HEK293 (cell line): ENCODE data around the gene TIAM2.
"Not testable (repeated sequence)": the region's sequence is repeated elsewhere in the genome, so short reads cannot be mapped to it uniquely, and the experiment has no call there.

Experiments
- CTCF ChIA-PET: fragments of 350-600 bp; formaldehyde crosslinking; extraction: SDS; loops from one replicate; lab custom pipeline; 2021; ENCODE audit warnings: antibody characterized with exemption; lab: Yijun Ruan, JAX
- POLR2A ChIA-PET: fragments of 300-600 bp; formaldehyde crosslinking; extraction: SDS; loops from one replicate; lab custom pipeline; 2020; ENCODE audit warnings: antibody characterized with exemption, inconsistent platforms; lab: Yijun Ruan, JAX
- H3K27ac ChIP-seq: fragments of 200-500 bp; sonication (Bioruptor generic); 2 replicates; pipeline ENCODE4 v1.5.1; 2014; ENCODE audit warnings: low read depth, low read length, control low read depth, inconsistent platforms; ENCODE audit errors: extremely low read depth
- H3K36me3 ChIP-seq, 2 experiments: fragments of 200-500 bp in 1 of 2; sonication (Bioruptor generic) in 1 of 2; 1 replicate in 1 of 2; 2 replicates in 1 of 2; pipeline ENCODE4 v1.5.1; 2014 to 2017; ENCODE audit warnings: inconsistent platforms in 2 of 2, low read length in 2 of 2; ENCODE audit not compliant: control insufficient read depth in 2 of 2, insufficient read depth in 1 of 2
- H3K4me1 ChIP-seq: fragments of 200-500 bp; sonication (Bioruptor generic); 2 replicates; pipeline ENCODE4 v1.5.1; 2014; ENCODE audit warnings: mild to moderate bottlenecking, low read length, inconsistent platforms; ENCODE audit not compliant: control insufficient read depth, insufficient read depth
- H3K4me3 ChIP-seq: 2 replicates; pipeline ENCODE4 v1.5.1; 2011; ENCODE audit warnings: low read depth, mild to moderate bottlenecking, control low read depth, low read length, moderate library complexity
- H3K9me3 ChIP-seq: fragments of 200-500 bp; sonication (Bioruptor generic); 2 replicates; pipeline ENCODE4 v1.5.1; 2014; ENCODE audit warnings: low read depth, low read length, inconsistent platforms; ENCODE audit not compliant: control insufficient read depth, insufficient read depth
- GFI1B ChIP-seq: fragments of 450-650 bp; formaldehyde crosslinking; IDR thresholded peaks from 2 replicates; pipeline ENCODE4 v1.5.1; 2016; ENCODE audit warnings: missing biosample characterization, missing genetic modification characterization
- GLI4 ChIP-seq: fragments of 450-650 bp; formaldehyde crosslinking; IDR thresholded peaks from 2 replicates; pipeline ENCODE4 v1.5.1; 2016; ENCODE audit warnings: missing biosample characterization, missing genetic modification characterization
- SCRT1 ChIP-seq: fragments of 450-650 bp; formaldehyde crosslinking; IDR thresholded peaks from 2 replicates; pipeline ENCODE4 v1.5.1; 2016; ENCODE audit warnings: missing biosample characterization, missing genetic modification characterization, borderline replicate concordance
- ZEB2 ChIP-seq: fragments of 450-650 bp; formaldehyde crosslinking; IDR thresholded peaks from 2 replicates; pipeline ENCODE4 v1.5.1; 2016; ENCODE audit warnings: missing biosample characterization, missing genetic modification characterization
- ZFP3 ChIP-seq: fragments of 450-650 bp; formaldehyde crosslinking; IDR thresholded peaks from 2 replicates; pipeline ENCODE4 v1.5.1; 2016; ENCODE audit warnings: low read depth, missing biosample characterization, missing genetic modification characterization
- ZFP37 ChIP-seq: fragments of 450-650 bp; formaldehyde crosslinking; IDR thresholded peaks from 2 replicates; pipeline ENCODE4 v1.5.1; 2016; ENCODE audit warnings: missing biosample characterization, missing genetic modification characterization
- ZNF175 ChIP-seq: fragments of 450-650 bp; formaldehyde crosslinking; IDR thresholded peaks from 2 replicates; pipeline ENCODE4 v1.5.1; 2016; ENCODE audit warnings: missing biosample characterization, missing genetic modification characterization
- ZNF266 ChIP-seq: fragments of 450-650 bp; formaldehyde crosslinking; IDR thresholded peaks from 2 replicates; pipeline ENCODE4 v1.5.1; 2016; ENCODE audit warnings: missing biosample characterization, missing genetic modification characterization, low read depth
- ZNF391 ChIP-seq: fragments of 450-650 bp; formaldehyde crosslinking; IDR thresholded peaks from 2 replicates; pipeline ENCODE4 v1.5.1; 2016; ENCODE audit warnings: low read depth, missing biosample characterization, missing genetic modification characterization, borderline replicate concordance
- ZNF510 ChIP-seq: fragments of 450-650 bp; formaldehyde crosslinking; IDR thresholded peaks from 2 replicates; pipeline ENCODE4 v1.5.1; 2018; ENCODE audit warnings: mild to moderate bottlenecking, missing genetic modification characterization, missing biosample characterization; ENCODE audit not compliant: insufficient replicate concordance
- ZNF560 ChIP-seq: fragments of 450-650 bp; formaldehyde crosslinking; IDR thresholded peaks from 2 replicates; pipeline ENCODE4 v1.5.1; 2017; ENCODE audit warnings: missing biosample characterization, missing genetic modification characterization, borderline replicate concordance
- ZNF660 ChIP-seq: fragments of 450-650 bp; IDR thresholded peaks from 2 replicates; pipeline ENCODE4 v1.5.1; 2018; ENCODE audit warnings: missing biosample characterization, mild to moderate bottlenecking, missing genetic modification characterization
- ZNF792 ChIP-seq: fragments of 450-650 bp; formaldehyde crosslinking; IDR thresholded peaks from 2 replicates; pipeline ENCODE4 v1.5.1; 2016; ENCODE audit warnings: missing biosample characterization, missing genetic modification characterization
- ZXDB ChIP-seq: fragments of 450-650 bp; formaldehyde crosslinking; IDR thresholded peaks from 2 replicates; pipeline ENCODE4 v1.5.1; 2016; ENCODE audit warnings: missing biosample characterization, missing genetic modification characterization
- TF ChIP-seq, protein P1 (sequence below): fragments of 450-650 bp; formaldehyde crosslinking; IDR thresholded peaks from 2 replicates; pipeline ENCODE4 v1.5.1; 2017; ENCODE audit warnings: missing biosample characterization, missing genetic modification characterization
- TF ChIP-seq, protein P2 (sequence below): fragments of 450-650 bp; formaldehyde crosslinking; IDR thresholded peaks from 2 replicates; pipeline ENCODE4 v1.5.1; 2016; ENCODE audit warnings: missing biosample characterization, missing genetic modification characterization
- TF ChIP-seq, protein P3 (sequence below): fragments of 450-650 bp; formaldehyde crosslinking; IDR thresholded peaks from 2 replicates; pipeline ENCODE4 v1.5.1; 2016; ENCODE audit warnings: missing biosample characterization, missing genetic modification characterization

TIAM2 gene

DNA sequence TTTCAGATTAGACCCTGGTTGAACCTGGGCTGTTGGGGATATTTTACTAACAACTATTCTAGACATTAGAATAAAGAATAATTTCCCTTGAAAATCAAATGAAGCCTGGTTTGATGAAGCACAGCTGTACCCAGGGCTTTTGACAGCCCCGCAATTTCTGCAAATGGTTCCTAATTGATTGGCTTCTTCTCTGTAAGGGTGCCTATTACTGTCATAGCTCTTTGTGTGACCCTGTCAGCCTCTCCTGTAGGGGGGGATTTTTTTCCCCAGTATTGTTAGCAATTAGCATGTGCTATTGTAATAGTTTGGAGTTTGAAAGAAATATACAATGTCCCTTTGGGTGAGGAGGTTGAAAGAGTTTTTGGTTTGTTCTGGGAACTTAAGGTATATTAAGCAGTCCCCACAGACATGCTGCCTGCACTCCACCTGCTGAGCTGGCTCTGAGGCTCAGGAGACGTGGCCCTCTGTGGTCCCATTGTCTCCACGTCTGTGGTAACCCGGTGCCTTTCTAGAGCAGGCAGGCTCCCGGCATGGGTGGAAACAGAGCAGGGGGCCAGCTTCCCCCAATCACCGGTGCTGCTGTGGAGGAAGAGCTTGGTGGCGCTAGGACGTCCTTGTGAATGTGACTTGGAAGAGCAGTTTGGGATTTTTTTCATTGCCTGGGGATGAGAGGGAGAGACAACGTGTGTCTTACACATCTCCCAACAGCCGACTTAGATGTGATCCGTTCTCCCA lies 221.4 kb downstream of the TIAM2 start (continued):
- TF ChIP-seq SCRT1 (no peak), ZNF175 (tag by site-specific recombination) (no peak), ZNF510 (tag by site-specific recombination) (no peak)
- TF ChIP-seq, protein P1, sequence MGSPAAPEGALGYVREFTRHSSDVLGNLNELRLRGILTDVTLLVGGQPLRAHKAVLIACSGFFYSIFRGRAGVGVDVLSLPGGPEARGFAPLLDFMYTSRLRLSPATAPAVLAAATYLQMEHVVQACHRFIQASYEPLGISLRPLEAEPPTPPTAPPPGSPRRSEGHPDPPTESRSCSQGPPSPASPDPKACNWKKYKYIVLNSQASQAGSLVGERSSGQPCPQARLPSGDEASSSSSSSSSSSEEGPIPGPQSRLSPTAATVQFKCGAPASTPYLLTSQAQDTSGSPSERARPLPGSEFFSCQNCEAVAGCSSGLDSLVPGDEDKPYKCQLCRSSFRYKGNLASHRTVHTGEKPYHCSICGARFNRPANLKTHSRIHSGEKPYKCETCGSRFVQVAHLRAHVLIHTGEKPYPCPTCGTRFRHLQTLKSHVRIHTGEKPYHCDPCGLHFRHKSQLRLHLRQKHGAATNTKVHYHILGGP (tag by site-specific recombination): no peak

DNA sequence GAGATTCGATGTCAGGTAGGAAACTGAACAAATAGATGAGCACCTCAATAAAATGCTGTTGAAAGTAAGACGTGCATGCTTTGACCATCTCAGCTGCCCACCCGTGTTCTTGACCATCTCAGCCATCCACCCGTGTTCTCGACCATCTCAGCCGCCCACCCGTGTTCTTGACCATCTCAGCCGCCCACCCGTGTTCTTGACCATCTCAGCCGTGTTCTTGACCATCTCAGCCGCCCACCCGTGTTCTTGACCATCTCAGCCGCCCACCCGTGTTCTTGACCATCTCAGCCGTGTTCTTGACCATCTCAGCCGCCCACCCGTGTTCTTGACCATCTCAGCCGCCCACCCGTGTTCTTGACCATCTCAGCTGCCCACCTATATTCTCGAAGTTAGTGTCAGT lies 223.6 kb downstream of the TIAM2 start:
- H3K9me3 ChIP-seq, POLR2A ChIA-PET: not testable (repeated sequence)
- CTCF ChIA-PET: interaction anchor here (1.3 kb wide), 1 partner anchor 40 kb away, joined by 3 read pairs; no protein-coding TSS in a partner anchor

DNA sequence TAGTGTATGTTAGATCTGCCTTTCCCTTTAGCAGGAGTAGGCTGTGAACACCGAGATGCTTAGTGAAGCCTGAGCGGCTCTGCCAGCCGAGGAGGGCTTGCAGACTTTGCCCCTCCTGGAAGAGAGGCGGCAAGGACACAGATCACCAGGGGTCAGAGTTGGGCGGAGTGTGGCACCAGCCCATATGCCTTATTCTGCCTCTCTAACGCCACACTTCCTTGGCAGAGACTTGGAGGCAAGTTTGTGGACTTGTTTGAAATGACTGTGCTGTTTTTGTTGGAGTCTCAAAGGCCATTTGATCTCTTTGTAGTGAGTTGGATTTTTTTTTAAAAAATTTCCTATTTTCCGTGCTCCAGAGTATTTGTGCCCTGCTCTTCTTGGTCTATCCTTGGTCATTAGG lies 224.2 kb downstream of the TIAM2 start:
- CTCF ChIA-PET: interaction anchor here (1.3 kb wide), 1 partner anchor 41 kb away, joined by 3 read pairs; no protein-coding TSS in a partner anchor

More for the DNA sequence above, 223.6 kb downstream of the TIAM2 start:
- H3K4me3 ChIP-seq, H3K4me1 ChIP-seq, H3K27ac ChIP-seq, H3K36me3 ChIP-seq: not testable (repeated sequence)

DNA sequence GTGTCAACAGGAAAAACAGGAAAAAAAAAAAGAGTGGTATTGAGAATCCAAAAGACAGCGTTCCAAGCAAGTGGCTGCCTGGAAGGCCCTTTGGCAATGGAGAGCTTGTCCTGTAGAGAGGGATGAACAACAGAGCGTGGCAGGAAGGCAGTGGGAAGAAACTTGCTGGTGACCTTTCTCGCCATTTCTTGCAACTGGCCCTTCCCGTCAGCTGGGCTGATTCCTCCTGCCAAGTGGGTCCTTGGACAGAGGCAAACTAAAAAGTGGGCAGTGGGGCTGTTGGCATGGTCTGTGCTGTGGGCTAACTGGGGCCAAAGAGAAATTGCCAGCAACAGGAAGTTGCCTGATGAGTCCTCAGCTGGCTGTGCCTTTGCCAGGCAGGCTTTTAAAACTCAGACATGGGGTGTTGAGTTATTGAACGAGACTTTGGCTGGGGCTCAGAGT lies 224.8 kb downstream of the TIAM2 start:
- ChIA-PET POLR2A (no interaction called here), CTCF (no interaction called here)
- TF ChIP-seq ZXDB (tag by site-specific recombination) (no peak), ZNF792 (tag by site-specific recombination) (no peak), ZEB2 (tag by site-specific recombination) (no peak), ZNF391 (tag by site-specific recombination) (no peak), ZNF660 (tag by site-specific recombination) (no peak)
- TF ChIP-seq, protein P2, sequence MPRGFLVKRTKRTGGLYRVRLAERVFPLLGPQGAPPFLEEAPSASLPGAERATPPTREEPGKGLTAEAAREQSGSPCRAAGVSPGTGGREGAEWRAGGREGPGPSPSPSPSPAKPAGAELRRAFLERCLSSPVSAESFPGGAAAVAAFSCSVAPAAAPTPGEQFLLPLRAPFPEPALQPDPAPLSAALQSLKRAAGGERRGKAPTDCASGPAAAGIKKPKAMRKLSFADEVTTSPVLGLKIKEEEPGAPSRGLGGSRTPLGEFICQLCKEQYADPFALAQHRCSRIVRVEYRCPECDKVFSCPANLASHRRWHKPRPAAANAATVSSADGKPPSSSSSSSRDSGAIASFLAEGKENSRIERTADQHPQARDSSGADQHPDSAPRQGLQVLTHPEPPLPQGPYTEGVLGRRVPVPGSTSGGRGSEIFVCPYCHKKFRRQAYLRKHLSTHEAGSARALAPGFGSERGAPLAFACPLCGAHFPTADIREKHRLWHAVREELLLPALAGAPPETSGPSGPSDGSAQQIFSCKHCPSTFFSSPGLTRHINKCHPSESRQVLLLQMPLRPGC: no peak
- Histone ChIP-seq H3K36me3 (no peaks in the 10 kb centered on the region), H3K27ac (no peak overlapping the region), H3K4me1 (no peaks in the 10 kb centered on the region), H3K9me3 (no peaks in the 10 kb centered on the region), H3K4me3 (no peak overlapping the region)

More for the DNA sequence above, 224.2 kb downstream of the TIAM2 start:
- POLR2A ChIA-PET: no interaction called here
- Histone ChIP-seq H3K4me1 (no peaks in the 10 kb centered on the region), H3K27ac (no peak overlapping the region), H3K9me3 (no peaks in the 10 kb centered on the region), H3K36me3 (no peaks in the 10 kb centered on the region), H3K4me3 (no peak overlapping the region)
- TF ChIP-seq GLI4: no peak
- TF ChIP-seq ZFP3: no peak
- no peak for TF ChIP-seq GFI1B

DNA sequence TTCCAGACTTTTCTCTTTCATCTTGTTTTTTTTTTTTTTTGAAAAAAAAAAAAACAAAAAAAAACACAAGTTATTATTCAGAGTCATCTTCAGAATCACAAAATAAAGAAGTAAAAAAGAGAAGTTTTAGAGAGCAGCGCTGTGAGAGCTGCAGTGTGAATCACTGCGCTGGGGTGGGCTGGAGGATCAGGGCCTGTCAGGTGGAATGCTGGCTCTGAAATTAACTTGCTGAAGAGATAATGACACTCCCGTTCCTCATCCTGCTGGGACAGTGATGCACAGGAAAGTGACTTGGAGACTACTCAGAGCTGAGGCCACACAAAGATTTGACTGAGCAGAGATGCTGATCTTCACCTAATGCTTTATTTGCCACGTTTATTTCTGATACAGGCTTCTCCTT lies 226.0 kb downstream of the TIAM2 start:
- POLR2A ChIA-PET: no interaction called here
- no peak overlapping the region for H3K4me3 ChIP-seq
- no peaks in the 10 kb centered on the region for H3K36me3 ChIP-seq
- CTCF ChIA-PET: interaction anchor here (0.6 to 1.4 kb wide), 3 partner anchors 15 to 44 kb away, joined by 3 to 4 read pairs (median 3); no protein-coding TSS in a partner anchor
- TF ChIP-seq ZNF560 (tag by site-specific recombination) (no peak), ZNF266 (tag by site-specific recombination) (no peak), ZFP37 (tag by site-specific recombination) (no peak)
- TF ChIP-seq, protein P3, sequence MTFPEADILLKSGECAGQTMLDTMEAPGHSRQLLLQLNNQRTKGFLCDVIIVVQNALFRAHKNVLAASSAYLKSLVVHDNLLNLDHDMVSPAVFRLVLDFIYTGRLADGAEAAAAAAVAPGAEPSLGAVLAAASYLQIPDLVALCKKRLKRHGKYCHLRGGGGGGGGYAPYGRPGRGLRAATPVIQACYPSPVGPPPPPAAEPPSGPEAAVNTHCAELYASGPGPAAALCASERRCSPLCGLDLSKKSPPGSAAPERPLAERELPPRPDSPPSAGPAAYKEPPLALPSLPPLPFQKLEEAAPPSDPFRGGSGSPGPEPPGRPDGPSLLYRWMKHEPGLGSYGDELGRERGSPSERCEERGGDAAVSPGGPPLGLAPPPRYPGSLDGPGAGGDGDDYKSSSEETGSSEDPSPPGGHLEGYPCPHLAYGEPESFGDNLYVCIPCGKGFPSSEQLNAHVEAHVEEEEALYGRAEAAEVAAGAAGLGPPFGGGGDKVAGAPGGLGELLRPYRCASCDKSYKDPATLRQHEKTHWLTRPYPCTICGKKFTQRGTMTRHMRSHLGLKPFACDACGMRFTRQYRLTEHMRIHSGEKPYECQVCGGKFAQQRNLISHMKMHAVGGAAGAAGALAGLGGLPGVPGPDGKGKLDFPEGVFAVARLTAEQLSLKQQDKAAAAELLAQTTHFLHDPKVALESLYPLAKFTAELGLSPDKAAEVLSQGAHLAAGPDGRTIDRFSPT (tag by site-specific recombination): no peak
- H3K27ac ChIP-seq: no peak overlapping the region
- no peaks in the 10 kb centered on the region for H3K9me3 ChIP-seq
- no peaks in the 10 kb centered on the region for H3K4me1 ChIP-seq
